ENCODE measurements around the gene NCOA7.
A peak's percentile ranks its signal among the peaks of the same experiment; 100 is the strongest.

NCOA7 gene

DNA sequence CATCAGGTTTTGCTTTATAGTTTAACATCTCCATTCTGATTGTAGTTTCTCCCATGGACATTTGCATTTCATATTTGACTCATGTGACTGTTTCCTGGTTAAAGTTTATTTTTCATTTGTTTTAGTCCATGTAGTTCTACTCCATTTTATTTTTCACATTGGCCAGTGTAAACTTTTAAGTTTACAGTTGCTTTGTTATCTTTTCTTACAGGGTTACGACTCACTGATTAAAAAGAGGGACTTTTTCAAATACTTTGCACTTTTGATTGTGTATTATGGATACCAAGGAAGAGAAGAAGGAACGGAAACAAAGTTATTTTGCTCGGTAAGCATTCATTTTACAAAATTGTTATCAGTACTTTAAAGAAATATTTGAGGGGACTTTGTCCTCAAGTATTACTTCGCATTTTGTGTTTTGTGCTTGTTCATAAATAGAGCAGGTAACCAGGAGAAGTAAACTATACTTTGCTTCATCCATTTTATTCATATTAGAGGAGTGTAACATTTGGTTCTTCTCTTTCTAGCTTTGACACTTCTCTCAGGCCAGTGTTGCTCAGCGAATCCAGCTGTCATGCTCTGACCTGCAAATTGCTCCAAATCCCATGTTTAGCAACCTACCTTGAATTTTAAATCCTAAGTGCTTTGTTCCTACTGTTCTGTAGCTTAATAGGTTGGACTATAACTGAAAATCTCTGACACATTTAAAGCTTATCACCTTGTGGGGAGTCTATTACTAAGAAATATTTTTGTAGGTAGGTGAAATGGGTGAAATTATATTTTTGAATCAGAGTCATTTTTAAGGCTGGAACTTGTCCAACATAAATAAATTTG lies 24.5 kb downstream of the NCOA7 start:
- no peak for DNase-seq

- DNase-seq: no peak
Observed at GRCh38 chr6:125816828-125817280, 26.1 kb downstream of the NCOA7 start.

GRCh38 chr6:125818225-125818657 lies 27.5 kb downstream of the NCOA7 start:
- no peak for DNase-seq

GRCh38 chr6:125818772-125819260 lies 28.1 kb downstream of the NCOA7 start:
- no peak for DNase-seq

- DNase-seq: no peak
Observed at GRCh38 chr6:125819535-125820326, 29.0 kb downstream of the NCOA7 start.

- DNase-seq: peak in 3 of 14 donors; percentile 22 to 28 (median 24)
Observed at GRCh38 chr6:125821825-125822281, 31.1 kb downstream of the NCOA7 start.

DNA sequence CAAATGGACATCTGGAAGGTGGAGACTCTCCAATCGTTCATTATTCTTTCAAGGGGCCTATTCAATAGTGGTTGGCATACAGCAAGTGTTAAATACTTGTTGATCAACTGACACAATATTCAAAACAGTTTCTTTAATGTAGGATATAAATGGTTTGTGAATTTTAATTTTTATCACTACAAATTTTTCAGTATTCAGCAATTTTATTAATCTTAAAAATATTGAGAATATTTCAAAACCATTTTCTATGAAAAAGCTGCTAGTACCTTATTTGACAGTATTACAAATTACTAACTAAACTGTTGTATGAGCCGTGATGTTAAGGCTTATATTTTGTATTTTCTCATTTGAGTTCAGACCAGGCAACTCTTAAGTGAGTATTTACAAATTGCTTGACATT lies 32.4 kb downstream of the NCOA7 start:
- DNase-seq: no peak

DNA sequence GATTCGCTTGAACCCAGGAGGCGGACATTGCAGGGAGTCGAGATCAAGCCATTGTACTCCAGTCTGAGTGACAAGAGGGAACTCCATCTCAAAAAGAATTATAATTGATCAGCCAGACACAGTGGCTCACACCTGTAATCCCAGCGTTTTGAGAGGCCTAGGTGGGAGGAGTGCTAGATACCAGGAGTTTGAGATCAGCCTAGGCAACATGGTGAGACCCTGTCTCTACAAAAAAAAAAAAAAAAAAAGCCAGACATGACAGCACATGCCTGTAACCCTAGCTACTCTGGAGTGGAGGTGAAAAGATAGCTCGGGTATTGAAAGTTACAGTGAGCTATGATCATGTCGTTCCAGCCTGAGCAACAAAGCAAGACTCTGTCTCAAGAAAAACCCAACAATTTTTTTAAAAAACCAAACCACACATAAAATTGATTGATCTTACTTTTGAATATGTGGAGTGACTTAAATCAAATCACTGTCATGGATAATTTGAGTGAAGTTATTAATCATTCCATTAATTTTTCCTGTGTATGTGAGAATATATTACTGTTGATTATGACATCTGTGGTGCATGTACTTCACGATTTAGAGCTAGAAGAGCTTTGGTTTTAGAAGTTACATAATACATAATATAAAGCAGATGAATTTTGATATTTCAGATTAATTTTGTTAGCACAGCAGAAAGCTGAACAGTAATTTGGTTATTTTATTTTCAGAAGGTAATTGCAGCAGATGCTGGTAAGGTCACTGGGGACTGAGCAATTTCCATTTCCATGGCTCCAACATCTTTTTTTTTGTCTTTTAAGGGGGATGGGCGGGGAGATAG lies 34.4 kb downstream of the NCOA7 start:
- DNase-seq: no peak

DNA sequence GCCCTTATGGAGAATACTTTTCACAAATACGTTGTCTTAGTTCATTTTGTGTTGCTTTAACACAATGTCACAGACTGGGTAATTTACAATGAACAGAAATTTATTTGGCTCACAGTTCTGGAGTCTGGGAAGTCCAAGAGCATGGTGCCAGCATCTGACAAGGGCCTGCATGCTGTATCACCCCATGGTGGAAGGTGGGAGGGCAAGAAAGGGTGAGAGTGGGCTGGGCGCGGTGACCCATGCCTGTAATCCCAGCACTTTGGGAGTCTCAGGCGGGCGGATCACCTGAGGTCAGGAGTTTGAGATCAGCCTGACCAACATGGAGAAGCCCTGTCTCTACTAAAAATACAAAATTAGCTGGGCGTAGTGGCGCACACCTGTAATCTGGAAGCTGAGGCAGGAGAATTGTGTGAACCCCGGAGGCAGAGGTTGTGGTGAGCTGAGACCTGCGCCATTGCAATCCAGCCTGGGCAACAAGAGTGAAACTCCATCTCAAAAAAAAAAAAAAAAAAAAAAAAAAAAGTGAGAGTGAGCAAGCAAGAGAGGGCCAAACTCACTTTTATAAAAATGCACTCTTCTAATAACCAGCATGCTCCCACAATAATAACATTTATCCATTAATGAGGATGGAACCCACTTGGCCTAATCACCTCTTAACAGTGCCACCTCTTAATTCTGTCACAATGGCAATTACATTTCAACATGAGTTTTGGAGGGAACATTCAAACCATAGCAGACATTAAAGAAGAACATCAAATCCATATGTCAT lies 36.1 kb downstream of the NCOA7 start:
- DNase-seq: no peak

DNA sequence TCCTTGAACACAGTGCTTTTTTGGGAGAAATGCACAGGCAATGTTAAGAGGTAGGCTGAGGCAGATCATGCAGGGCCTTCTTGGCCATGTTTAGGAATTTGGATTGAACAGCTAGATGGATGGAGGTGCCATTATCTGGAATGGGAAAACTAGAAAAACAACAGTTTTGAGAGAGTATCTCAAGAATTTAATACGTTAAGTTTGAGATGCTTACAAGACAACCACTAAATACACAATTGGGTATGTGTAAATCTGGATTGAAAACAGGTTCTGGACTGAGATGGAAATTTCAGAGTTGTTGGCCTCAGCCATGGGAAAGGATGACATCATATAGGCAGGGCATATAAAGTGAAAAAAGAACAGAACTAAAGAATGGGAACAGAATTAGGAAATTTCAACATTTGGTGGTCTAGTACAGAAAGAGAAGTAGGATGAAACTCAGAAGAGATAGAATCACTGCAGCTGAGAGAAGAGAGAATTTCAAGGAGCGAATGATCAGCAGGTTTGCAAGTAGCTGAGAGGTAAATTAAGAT lies 37.1 kb downstream of the NCOA7 start:
- no peak for DNase-seq

DNA sequence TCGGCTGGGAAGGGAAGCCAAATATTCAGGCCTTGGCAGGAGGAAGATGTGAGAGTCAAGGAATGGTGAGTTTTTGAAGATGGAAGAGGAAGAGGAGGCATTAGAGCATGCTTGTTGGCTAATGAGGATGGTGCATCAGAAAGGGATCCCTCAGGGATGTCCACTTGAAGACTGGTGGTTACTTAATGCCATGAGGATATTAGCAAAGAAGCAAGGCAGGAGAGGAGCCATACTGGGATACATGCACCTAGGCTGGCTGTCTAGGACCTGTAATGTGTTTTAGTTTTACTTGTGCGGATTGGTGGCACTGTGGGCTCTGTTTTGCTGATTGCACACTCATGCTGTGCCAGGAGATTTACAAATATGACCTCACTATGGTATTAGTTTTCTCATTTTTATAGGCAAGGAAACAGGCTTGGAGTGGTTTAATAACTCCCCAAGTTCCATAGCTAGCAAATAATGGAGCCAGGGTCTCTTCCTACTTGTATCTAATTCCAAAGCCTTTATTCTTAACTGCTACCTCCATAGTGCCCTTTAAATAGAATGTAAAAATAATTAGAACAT lies 37.8 kb downstream of the NCOA7 start:
- no peak for DNase-seq

GRCh38 chr6:125829433-125829832 lies 38.7 kb downstream of the NCOA7 start:
- DNase-seq: no peak

- DNase-seq: no peak
Observed at GRCh38 chr6:125831659-125832058, 40.9 kb downstream of the NCOA7 start.

GRCh38 chr6:125832391-125833117 lies 41.8 kb downstream of the NCOA7 start:
- DNase-seq: no peak

- no peak for DNase-seq
Observed at GRCh38 chr6:125834348-125834747, 43.6 kb downstream of the NCOA7 start.

DNA sequence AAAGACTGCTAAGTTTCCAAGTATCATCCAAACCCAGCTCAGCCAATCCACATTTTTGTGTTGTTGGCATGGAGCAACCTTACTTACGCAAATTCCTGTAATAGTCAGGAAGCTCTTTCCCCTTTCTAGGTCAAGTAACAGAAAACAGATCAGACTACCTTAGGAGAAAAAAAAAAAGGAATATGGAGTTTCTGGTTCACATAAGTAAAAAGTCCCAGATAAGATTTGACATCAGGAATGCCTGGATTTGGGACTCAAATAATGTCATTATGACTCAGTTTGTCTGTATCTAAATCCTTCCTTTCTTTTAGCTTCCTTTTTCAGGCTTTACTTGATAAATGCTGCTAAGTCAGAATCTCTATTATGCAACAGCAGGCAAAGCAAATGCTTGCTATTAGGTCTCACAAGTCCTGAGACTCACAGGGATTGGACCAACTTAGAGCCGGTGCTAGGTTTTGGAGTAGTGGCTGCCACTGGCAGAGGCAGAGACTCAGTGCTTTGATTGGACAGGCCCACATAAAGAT lies 44.5 kb downstream of the NCOA7 start:
- peak in 2 of 14 donors; percentile 11 to 46 for DNase-seq

DNA sequence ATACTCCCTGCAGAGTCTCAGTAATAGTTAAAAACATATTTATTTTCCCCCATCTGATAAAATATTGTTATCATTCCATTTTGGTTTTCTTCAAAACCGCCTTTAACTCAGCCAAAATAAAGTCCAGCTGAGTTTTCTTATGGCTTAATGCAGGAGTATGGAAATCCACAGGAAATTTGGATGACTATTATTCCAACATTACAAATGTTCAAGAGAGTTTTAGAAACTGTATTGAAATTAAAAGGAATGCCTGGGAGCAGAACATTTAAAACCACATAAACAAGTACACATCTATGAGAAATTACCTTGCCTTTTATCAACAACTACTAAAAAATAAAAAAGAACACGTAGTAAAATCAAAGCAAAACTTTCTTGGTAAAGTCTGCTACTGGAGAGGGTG lies 45.7 kb downstream of the NCOA7 start:
- no peak for DNase-seq

GRCh38 chr6:125839471-125839870 lies 48.7 kb downstream of the NCOA7 start:
- DNase-seq: peak in 5 of 14 donors; percentile 24 to 48 (median 33)

DNA sequence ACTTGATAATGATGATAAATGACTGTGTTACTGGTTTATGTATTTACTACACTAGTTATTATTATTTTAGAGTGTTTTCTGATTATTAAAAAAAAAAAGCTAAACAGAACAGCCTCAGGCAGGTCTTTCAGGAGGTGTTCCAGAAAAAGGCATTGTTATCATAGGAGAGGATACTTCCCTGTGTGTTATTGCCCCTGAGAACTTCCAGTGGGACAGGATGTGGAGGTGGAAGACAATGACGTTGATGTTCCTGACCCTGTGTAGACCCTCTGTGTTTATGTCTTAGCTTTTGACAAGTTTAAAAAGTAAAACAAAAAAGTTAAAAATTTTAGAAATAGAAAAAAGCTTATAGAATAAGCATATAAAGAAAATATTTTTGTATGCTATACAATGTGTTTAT lies 49.1 kb downstream of the NCOA7 start:
- DNase-seq: no peak
